Vagina (tissue), 2 donors: Measurements from ENCODE around the gene MUS81.
"Not testable (repeated sequence)": the region's sequence is repeated elsewhere in the genome, so short reads cannot be mapped to it uniquely, and the experiment has no call there.

ENCODE experiments used
- POLR2A ChIP-seq, 2 donors: fragments of 450-650 bp; IDR thresholded peaks; one replicate each; pipeline ENCODE4 v1.6.1; 2017; ENCODE audit warnings: antibody characterized with exemption in 2 of 2, mild to moderate bottlenecking in 2 of 2, moderate library complexity in 2 of 2
- POLR2AphosphoS5 ChIP-seq, 2 donors: sonication (generic); formaldehyde crosslinking; IDR thresholded peaks; one replicate each; pipeline ENCODE4 v1.9.0; 2017; ENCODE audit warnings: antibody characterized with exemption in 2 of 2, mild to moderate bottlenecking in 2 of 2, low read depth in 1 of 2; ENCODE audit not compliant: insufficient read depth in 1 of 2
- TF ChIP-seq, protein P1 (sequence below), 3 experiments: fragments of 450-650 bp in 2 of 3; fragments of 200-600 bp in 1 of 3; sonication (generic) in 1 of 3; IDR thresholded peaks; one replicate each; pipeline ENCODE4 v1.5.1; 2017 to 2019; ENCODE audit warnings: antibody characterized with exemption in 3 of 3, mild to moderate bottlenecking in 2 of 3, moderate library complexity in 2 of 3

DNA sequence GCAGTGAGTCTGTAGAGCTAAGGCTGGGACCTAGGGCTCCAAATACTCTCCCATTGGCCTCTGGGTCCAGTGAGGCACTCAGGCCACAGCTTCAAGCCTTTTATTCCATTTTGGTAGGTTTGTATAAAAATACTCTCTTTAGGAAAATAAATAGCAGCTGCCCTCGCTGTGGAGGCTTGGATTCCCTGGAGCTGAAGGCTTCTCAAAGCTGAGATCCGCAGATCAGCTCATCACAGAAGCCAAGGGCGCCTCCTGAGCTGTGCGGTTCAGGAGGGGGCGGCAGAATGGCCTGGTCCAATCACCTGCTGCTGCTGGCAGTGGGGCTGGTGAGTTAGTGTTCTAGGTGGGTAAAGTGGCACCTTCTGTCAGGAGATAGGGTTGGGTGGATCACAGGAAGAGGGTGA, 31.9 kb downstream of the MUS81 start:
- TF ChIP-seq, protein P1, sequence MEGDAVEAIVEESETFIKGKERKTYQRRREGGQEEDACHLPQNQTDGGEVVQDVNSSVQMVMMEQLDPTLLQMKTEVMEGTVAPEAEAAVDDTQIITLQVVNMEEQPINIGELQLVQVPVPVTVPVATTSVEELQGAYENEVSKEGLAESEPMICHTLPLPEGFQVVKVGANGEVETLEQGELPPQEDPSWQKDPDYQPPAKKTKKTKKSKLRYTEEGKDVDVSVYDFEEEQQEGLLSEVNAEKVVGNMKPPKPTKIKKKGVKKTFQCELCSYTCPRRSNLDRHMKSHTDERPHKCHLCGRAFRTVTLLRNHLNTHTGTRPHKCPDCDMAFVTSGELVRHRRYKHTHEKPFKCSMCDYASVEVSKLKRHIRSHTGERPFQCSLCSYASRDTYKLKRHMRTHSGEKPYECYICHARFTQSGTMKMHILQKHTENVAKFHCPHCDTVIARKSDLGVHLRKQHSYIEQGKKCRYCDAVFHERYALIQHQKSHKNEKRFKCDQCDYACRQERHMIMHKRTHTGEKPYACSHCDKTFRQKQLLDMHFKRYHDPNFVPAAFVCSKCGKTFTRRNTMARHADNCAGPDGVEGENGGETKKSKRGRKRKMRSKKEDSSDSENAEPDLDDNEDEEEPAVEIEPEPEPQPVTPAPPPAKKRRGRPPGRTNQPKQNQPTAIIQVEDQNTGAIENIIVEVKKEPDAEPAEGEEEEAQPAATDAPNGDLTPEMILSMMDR (IDR thresholded peaks at IDR 0.05): not testable (repeated sequence)
- TF ChIP-seq POLR2A (IDR thresholded peaks at IDR 0.05); POLR2AphosphoS5 (IDR thresholded peaks at IDR 0.05; ENCODE audit: insufficient read depth in 1 of 2, low read depth in 1 of 2): not testable (repeated sequence)
